ENCODE results near the gene NRL.

The NRL gene

DNA sequence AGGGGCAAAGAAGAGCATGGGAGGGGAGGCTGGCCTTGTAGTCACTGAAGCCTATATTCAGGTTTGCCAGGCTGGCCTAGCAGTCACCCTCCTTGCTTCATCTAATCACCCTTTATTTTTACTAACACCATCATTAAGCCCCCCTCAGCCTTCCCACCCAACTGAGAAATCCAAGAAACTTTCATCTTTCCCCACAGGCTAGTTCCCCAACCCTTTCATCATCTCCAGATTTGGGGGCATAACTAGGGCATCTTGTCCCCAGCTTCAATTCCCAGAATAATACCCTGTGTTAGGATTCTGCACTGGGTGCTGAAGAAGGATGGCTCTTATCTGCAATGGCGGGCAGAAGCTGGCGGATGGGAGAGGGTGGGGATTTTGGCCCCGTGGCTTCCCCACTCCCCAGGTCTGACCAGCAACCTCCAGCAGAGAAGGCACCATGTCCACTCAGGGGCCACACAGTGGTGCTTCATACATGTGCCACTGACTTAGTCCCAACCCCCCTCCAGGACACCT, 13.7 kb downstream of the NRL start:
- no peak for DNase-seq (ENCODE audit: low read depth in 3 of 3, low spot score in 1 of 3)

DNA sequence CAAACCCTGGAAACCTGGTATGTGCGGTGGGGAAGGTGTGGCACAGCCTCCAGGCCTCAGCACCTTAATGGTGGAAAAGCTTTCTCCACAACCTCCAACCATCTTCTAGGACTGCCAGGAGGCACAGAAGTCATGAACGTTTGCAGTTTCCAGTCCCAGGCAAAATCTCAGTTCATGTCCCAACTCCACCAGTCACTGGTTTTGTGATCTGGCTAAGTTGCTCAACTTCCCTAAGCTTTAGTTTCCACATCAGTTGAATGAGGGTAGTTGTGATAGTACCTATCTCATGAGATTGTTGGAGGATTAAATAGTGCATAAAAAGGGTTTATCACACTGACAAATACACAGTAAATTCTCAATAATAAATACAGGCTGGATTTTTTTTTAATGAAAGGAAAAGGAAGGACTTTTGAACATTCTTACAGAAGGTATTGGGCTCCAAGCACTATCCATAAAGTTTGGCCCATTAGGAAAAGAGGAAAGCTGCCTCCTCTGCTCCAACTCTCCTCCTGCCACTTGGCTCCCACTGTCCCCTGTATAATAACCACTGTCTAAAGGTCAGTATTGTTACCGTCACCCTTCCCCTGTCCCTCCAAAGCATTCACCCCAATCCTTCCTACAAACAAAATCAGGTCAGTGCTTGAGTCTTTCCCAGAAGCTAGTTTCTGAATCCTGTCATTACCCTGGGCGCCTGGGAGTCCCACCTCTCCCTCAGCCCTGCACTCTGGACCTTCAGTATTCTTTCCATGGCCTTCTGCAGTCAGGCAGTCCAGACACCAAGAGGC, 14.4 kb downstream of the NRL start:
- DNase-seq (ENCODE audit: low read depth in 3 of 3, low spot score in 1 of 3), result no peak

- no peak for DNase-seq (ENCODE audit: low read depth in 3 of 3, low spot score in 1 of 3)
Measured at GRCh38 chr14:24098927-24099813, 15.6 kb downstream of the NRL start.

- DNase-seq (ENCODE audit: low read depth in 3 of 3, low spot score in 1 of 3), result no peak
Measured at GRCh38 chr14:24098229-24098926, 16.4 kb downstream of the NRL start.

DNA sequence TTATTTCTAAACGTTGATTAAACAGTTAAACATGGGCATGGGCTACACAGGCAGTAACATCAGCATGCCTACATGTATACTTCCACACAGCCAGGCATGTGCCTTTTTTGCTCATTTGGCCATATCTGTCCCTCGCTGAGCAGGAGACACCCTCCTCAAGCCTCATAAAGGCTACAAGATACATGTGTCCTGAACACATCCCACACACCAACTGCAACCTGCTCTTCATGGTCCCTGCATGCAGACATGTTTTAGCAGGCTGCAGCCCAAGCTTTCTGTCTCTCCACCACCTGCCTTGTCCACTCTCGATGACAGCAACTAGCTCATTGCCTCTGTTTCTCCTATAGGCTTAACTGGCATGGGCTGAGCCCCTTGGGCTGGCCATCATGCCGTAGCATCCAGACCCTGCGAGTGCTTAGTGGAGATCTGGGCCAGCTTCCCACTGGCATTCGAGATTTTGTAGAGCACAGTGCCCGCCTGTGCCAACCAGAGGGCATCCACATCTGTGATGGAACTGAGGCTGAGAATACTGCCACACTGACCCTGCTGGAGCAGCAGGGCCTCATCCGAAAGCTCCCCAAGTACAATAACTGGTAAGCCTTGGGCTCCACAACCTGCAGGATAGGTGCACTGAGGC, 18.1 kb downstream of the NRL start:
- no peak for DNase-seq (ENCODE audit: low read depth in 3 of 3, low spot score in 1 of 3)

DNA sequence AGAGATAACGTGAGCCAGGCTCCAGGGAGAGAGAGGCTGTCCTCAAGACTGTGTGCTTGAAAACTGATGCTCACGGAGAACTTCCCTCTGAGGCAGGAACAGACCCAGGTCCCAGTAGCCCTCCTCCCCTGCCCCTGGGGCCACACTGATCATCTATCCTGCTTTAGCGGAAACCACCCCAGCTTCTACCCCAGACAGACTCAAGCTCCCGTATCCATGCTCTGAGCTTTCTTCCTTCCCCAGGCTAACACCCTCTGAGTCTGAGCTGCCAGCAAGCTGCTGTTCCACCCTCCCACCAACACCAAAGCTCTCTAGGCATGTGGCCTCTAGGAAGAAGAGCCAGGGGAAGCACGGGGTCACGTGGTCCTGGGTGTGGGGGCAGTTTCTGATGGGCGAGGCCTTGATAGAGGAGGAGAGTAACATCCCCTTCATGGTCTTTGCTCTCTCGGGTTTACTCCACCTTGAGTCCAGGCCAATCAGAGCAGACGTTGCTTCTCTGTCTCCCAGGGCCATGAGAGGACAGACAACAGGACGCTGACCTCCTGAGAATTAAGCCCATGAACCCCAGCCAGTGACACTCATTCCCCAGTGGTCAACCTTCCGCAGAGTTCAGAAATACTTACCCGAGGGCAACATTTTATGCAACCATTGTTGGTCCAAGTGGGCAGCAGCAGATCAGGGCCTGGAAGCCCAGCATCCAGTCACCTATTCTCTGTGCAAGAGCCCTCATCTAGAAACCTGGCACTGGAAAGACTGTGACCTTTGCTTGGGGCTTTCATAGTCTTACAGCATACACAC, 19.3 kb downstream of the NRL start:
- peak in 1 of 3 donors; percentile 43 for DNase-seq (ENCODE audit: low read depth in 3 of 3, low spot score in 1 of 3)

DNA sequence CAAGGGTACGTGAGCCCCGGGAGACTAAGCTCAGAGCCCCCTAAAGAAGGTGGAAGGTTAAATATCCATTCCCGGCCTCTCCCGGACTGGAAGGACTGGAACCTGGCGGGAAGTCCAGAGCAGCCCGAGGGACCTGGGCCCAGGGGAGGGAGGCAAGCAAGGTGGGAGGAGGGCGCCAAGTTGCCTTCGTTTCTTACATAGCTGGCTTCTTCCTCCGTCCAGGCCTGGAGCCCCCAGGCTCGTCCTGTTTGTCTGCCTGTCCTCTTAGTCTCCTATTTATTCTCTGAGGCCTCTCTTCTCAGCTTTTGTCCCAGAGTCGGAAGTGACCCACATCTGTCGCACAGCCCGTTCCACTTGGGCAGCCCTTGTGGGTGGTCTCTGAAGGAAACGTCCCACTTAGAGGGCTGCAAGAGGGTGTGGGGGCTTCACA, 19.9 kb downstream of the NRL start:
- DNase-seq (ENCODE audit: low read depth in 3 of 3, low spot score in 1 of 3), result no peak

- peak; percentile 31 to 85 (median 56) for DNase-seq (ENCODE audit: low read depth in 3 of 3, low spot score in 1 of 3)
Measured at GRCh38 chr14:24093901-24094840, 20.6 kb downstream of the NRL start, which contains the start of gene PCK2. PCK2 (plus strand) TSS chr14:24094311; CDS start chr14:24094406, 95 bp downstream.

GRCh38 chr14:24093207-24093900, 21.4 kb downstream of the NRL start:
- DNase-seq (ENCODE audit: low read depth in 3 of 3, low spot score in 1 of 3), result no peak

DNA sequence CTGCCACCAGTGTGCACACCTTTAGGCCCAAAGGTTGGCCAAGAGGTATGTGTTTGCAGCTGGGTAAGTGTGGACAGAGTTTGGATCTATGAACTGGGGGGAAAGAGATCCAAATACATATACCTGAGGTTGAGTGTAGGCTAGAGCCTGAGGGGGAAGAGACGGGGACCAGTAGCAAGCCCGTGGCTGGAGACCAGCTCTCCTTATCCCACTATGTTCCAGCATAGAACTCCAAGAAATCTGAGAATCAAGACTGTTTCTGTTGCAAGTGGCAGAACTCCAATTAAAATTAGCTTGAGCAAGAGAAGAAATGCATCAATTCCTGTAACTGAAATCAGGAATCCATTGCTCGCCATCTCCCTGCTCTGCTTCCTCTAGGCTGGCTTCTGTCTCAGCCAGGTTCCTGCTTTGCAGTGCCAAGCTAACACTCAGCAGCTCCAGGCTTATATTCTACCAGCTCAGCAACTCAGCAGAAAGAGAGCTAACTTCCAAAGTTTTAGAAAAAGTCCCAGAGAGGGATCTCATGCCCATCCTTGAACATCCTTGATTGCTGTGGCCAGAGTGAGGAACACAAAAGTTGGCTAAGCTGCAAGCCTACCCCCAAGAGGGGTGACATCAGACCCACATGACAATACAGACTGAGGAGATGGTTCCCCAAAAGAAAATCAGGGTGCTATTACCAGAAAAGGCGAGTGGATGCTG, 22.1 kb downstream of the NRL start:
- DNase-seq (ENCODE audit: low read depth in 3 of 3, low spot score in 1 of 3), result no peak

DNA sequence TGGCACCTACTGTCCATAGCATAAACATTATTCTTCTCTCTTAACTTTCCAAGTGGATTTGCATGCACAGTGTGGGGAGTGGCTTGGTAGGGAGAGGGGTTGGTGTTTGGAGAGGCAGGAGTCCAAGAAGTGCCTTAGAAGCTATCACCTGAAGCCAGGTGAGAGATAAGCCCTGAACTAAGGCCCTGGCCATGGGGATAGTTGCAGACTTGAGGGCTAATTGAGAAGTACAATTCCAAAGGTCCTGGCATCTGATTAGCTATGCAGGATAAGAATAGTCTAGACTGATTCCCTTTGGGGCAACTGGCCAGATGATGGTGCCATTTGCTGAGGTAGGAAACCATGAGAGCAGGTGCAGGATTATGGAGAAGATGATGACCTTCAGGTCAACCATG, 22.6 kb downstream of the NRL start:
- no peak for DNase-seq (ENCODE audit: low read depth in 3 of 3, low spot score in 1 of 3)

- DNase-seq (ENCODE audit: low read depth in 3 of 3, low spot score in 1 of 3), result no peak
Measured at GRCh38 chr14:24089890-24090289, 24.9 kb downstream of the NRL start.

DNA sequence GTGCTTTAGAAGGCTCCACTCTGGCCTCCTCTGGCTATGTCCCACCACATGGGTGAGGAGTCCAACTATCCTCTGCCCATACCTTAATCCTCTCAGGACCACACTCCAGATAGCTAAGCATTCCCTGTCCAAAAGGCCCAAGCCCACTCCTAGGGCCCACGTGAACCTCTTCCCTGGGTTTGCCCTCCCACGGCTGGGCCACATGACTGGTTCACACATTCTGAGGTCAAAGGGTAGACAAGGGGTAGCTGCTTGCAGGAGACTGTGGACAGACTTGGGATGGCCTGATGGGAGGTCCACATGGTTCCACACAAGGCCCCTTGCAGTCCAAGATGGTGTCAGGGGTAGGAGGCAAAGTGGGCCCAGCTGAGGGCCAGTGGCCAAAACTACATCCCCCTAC, 26.7 kb downstream of the NRL start:
- no peak for DNase-seq (ENCODE audit: low read depth in 3 of 3, low spot score in 1 of 3)

GRCh38 chr14:24087004-24087403, 27.7 kb downstream of the NRL start:
- DNase-seq (ENCODE audit: low read depth in 3 of 3, low spot score in 1 of 3), result no peak

GRCh38 chr14:24086193-24086955, 28.4 kb downstream of the NRL start:
- DNase-seq (ENCODE audit: low read depth in 3 of 3, low spot score in 1 of 3), result no peak

DNA sequence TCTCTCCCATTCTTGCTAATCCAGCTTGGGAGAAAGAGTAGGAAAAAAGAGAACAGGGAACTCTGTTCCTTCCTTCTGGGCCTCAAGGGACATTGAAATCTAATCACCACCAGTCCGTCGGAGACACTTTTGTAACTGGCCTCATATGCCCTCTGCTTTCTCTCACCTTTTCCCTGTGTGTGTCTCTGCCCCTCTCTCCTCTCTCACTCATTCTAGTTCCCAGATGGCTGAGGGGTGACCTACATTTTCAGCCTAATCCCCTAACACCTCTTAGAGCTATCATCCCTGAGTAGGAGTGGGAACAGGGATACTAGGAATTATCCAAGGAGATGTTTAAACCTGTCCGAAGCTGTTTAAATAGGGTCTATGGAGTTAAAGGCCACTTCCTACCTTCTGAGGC, 29.5 kb downstream of the NRL start:
- DNase-seq (ENCODE audit: low read depth in 3 of 3, low spot score in 1 of 3), result no peak

DNA sequence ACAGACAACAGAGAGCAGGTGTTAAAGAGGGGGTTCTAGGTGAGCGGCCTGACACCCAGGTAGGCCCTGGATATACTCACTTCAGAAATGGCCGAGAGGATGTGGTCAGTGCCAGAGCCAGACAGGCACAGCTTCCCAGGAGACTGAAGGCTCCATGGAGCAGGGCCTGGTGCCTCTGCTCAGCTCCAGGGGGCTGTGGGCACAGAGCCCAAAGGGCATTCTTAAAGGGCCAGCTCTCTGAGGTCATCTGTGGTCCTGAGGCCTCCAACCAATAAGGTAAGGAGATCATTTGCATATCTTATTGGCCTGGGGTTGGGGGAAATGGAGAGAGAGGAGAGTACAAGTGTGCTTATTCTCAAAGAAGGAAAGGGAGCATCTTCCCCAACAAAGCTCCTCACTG, 30.3 kb downstream of the NRL start:
- DNase-seq (ENCODE audit: low read depth in 3 of 3, low spot score in 1 of 3), result no peak
